Testis (tissue), 2 donors: ENCODE results near the gene CSF2RB.

Experiments used
- CTCF ChIP-seq, 3 experiments: fragments of 450-650 bp in 2 of 3; fragments of 200-600 bp in 1 of 3; sonication (generic) in 1 of 3; IDR thresholded peaks; one replicate each; pipeline ENCODE4 v1.5.1; 2016 to 2019; ENCODE audit warnings: antibody characterized with exemption in 3 of 3, mild to moderate bottlenecking in 2 of 3, moderate library complexity in 1 of 3
- POLR2A ChIP-seq: fragments of 450-650 bp; IDR thresholded peaks from one replicate; pipeline ENCODE4 v1.6.1; 2017; ENCODE audit warnings: antibody characterized with exemption, mild to moderate bottlenecking, moderate library complexity

- TF ChIP-seq POLR2A = no peak
- no peak for TF ChIP-seq CTCF (IDR thresholded peaks at IDR 0.05)
These were observed 13.9 kb upstream of the CSF2RB start for GRCh38 chr22:36899498-36899897.
